IPS-18c (cell line): Measurements from ENCODE around the gene DHTKD1.
"Not testable (repeated sequence)": the region's sequence is repeated elsewhere in the genome, so short reads cannot be mapped to it uniquely, and the experiment has no call there.

Source experiments
- H3K4me3 ChIP-seq: 2 replicates; pipeline ENCODE4 v1.7.0; 2013; ENCODE audit warnings: low read depth, mild to moderate bottlenecking, low read length, moderate library complexity; ENCODE audit not compliant: insufficient read depth
- H3K9me3 ChIP-seq: one replicate; pipeline ENCODE4 v1.6.1; 2013; ENCODE audit warnings: mild to moderate bottlenecking, low read length, moderate library complexity; ENCODE audit not compliant: control insufficient read depth, insufficient read depth

DHTKD1 gene

GRCh38 chr10:12165999-12166775, 97.4 kb downstream of the DHTKD1 start:
- H3K9me3 ChIP-seq = no peaks in the 10 kb centered on the region
- no peak overlapping the region for H3K4me3 ChIP-seq

GRCh38 chr10:12171512-12171911, 102.8 kb downstream of the DHTKD1 start:
- H3K9me3 ChIP-seq, H3K4me3 ChIP-seq: not testable (repeated sequence)
